ENCODE results near the gene NDRG3.

DNA sequence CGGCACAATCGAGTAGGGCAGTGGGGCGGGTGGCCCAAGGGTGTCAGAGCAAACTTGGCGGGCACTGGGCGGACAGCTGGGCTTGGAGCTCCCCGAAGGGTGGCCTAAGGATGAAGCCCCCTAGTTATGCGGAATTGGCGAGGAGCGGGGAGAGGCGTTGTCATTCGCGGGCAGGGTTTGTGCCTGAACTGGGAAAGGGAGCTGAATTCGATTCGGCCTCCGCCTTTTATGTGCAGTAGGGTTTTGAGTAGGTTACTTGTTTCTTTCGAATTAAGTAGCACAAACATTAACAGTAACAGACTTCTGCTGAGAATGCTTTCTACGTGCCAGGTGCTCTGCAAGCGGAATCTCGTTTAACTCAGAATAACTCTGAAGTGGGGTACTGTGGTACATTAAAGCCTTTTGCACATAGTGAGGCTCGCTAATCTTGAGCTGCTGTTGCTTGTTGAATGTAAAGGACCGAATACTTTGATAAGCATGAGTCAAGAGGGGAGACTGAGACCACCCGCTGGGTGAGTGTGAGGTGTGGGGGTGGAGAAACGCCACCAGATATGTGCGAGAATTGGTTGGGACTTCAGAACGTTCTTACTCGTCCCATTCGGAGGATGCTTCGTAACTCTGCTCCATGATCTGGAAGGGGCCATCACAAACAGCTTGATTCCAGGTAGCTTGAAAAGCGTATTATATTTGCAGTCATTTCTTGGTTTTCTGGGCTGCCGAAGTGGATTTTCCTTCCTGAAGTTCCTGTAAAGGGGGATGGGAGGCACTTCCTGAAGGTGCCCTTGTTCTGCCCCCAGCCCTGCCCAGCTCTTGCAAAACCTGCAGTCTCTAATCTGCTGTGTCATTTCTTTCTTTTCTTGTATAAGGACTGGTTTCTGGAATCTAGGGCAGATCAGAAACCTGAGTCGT, 139.5 kb downstream of the NDRG3 start:
- TF ChIP-seq CTCF (conservative IDR thresholded peaks at IDR 0.05; ENCODE audit: low read length) (no peak), EZH2phosphoT487 (IDR thresholded peaks at IDR 0.05; ENCODE audit: borderline replicate concordance, low read depth, low read length) (no peak)
